GM08714 (cell line): ENCODE results near the gene PPP1R12B.
"Not testable (repeated sequence)": the region's sequence is repeated elsewhere in the genome, so short reads cannot be mapped to it uniquely, and the experiment has no call there.

Experiments used
- H3K4me3 ChIP-seq: fragments of 200-500 bp; sonication (Bioruptor generic); 2 replicates; pipeline ENCODE4 v1.5.1; 2014; ENCODE audit warnings: mild to moderate bottlenecking, low read length, inconsistent platforms
- ZNF274 ChIP-seq: IDR thresholded peaks from 2 replicates; pipeline ENCODE4 v1.6.1; 2012; ENCODE audit warnings: mild to moderate bottlenecking, low read depth, low read length

PPP1R12B gene

DNA sequence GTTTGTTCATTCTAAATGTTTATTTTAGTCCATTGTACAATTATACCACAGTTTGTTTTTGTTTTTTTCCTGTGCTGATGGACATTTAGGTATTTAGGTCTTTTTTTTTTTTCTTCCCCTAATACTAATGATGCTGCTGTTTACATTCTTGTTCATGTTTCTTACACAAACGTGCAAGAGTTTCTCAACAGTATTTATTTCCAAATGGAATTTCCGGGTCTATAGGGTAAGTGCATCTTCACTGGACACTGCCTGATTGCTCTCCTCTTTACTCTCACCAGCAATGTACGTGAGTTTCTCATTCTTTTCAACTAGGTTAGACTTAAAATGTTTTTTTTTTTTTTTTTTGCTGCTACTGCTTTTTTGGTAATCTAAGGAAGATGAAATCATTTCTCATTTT lies 122.7 kb downstream of the PPP1R12B start:
- no peak overlapping the region for H3K4me3 ChIP-seq
- no peak for TF ChIP-seq ZNF274

- not testable (repeated sequence) for H3K4me3 ChIP-seq
Observed at GRCh38 chr1:202472347-202473124, 124.0 kb downstream of the PPP1R12B start.

- H3K4me3 ChIP-seq, result not testable (repeated sequence)
Observed at GRCh38 chr1:202473266-202474045, 125.0 kb downstream of the PPP1R12B start.

- H3K4me3 ChIP-seq, result not testable (repeated sequence)
Observed at GRCh38 chr1:202479661-202480060, 131.2 kb downstream of the PPP1R12B start.

DNA sequence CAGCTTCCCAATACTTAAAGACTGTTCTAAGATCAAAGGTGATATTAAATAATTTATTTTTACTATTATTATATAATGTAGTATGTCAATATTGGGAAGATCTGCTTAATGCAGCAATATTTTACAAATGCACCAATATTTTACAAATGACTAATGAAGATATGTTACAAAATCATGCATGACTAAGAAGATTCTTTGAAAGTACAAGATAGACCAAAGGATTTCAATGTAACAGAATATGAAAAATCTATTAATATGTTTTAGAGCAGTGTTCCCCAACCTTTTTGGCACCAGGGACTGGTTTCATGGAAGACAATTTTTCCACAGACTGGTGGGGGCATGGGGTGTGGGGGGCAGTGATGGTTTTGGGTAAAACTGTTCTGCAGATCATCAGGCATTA lies 132.1 kb downstream of the PPP1R12B start:
- H3K4me3 ChIP-seq, result not testable (repeated sequence)

DNA sequence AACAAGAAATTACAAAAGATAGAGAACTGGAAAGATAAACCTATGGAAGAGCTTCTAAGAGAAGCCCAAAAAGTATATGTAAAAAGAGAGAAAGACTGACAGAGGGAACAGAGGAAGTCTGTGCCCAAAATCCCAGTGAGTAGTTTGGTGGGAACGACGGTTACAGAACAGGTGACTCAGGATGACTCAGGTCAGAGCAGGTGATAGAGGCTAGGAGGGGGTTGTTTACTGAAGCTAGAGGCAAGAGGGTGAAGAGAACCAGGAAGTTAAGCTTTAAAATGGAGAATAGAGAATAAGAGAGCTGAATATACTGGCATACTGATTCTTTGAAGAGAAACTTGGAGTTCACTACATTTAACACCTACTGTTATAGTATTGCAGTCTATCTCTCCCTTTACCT lies 134.9 kb downstream of the PPP1R12B start:
- H3K4me3 ChIP-seq, result not testable (repeated sequence)

DNA sequence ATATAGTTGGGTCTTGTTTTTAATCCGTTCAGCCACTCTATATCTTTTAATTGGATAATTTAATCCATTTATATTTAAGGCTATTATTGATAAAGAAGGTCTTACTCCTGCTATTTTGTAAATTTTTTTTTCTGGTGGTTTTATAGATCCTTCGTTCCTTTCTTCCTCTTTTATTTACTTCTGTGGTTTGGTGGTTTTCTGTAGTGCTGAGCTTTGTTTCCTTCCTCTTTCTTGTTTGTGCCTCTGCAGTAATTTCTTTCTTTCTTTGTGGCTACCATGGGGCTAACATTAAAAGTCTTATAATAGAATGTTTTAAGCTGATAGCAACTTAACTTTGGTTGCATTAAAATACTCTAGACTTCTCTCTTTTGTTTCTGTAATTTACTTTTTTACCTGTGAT lies 135.5 kb downstream of the PPP1R12B start:
- H3K4me3 ChIP-seq, result not testable (repeated sequence)

- H3K4me3 ChIP-seq, result not testable (repeated sequence)
Observed at GRCh38 chr1:202484820-202485219, 136.3 kb downstream of the PPP1R12B start.

- not testable (repeated sequence) for H3K4me3 ChIP-seq
Observed at GRCh38 chr1:202488178-202488649, 139.7 kb downstream of the PPP1R12B start.

DNA sequence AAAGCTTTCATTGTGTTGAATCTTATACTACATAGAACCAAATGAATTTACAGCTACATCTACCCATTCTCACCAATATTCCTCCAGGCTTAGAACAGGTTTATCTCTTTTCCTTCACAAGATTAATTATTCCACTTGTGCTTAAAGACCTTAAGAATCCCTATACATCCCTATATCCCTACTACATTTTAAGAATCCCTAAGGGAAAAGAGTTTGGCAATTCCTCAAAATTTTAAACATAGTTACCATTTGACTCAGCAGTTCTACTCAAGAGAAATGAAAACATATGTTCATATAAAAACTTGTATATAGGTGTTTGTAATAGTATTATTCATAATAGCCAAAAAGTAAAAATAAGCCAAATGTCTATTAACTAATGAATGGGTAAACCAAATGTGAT lies 140.6 kb downstream of the PPP1R12B start:
- not testable (repeated sequence) for H3K4me3 ChIP-seq

GRCh38 chr1:202493112-202493511 lies 144.6 kb downstream of the PPP1R12B start:
- H3K4me3 ChIP-seq, result not testable (repeated sequence)

DNA sequence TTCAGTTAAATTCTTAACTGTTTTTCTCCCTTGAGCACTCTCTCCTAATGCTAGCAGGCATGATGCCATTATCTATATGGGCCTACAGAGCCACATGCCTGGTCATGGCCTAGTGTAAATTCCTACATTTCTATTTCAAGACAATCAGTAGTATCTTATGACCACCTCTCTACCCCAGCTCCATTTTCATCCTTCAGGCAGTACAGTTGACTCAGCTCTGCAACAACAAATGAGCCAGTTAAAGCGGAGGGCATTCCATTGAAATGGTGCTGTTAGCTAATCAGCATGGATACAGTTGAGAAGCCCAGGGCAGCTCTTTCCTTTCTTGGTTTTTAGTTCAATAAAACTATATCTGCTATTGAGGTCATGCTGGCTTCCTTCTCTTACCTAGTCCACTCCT lies 150.0 kb downstream of the PPP1R12B start:
- H3K4me3 ChIP-seq, result no peak overlapping the region
- no peak for TF ChIP-seq ZNF274

- not testable (repeated sequence) for H3K4me3 ChIP-seq
Observed at GRCh38 chr1:202499997-202500396, 151.5 kb downstream of the PPP1R12B start.

- TF ChIP-seq ZNF274, result no peak
- no peak overlapping the region for H3K4me3 ChIP-seq
Observed at GRCh38 chr1:202501281-202501680, 152.8 kb downstream of the PPP1R12B start.

DNA sequence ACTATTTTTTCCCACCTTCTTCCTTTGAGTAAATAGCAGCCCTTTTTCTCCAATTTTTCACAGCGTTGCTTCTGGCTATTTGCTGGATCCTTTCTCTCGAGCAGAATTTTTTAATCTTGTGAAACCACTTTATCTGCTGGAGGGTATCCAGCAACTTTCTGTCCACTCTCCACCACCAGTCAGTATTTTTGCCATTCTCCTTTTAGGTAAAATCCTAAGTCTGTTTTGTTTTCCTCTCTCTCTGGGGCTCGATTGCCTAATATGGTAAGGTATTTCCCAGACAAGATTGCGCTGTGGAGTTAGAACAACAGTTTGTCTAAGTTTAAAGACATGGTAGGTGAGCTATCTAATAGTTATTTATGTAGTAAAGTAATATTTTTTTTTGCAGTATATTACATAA lies 156.9 kb downstream of the PPP1R12B start:
- no peak overlapping the region for H3K4me3 ChIP-seq
- no peak for TF ChIP-seq ZNF274

DNA sequence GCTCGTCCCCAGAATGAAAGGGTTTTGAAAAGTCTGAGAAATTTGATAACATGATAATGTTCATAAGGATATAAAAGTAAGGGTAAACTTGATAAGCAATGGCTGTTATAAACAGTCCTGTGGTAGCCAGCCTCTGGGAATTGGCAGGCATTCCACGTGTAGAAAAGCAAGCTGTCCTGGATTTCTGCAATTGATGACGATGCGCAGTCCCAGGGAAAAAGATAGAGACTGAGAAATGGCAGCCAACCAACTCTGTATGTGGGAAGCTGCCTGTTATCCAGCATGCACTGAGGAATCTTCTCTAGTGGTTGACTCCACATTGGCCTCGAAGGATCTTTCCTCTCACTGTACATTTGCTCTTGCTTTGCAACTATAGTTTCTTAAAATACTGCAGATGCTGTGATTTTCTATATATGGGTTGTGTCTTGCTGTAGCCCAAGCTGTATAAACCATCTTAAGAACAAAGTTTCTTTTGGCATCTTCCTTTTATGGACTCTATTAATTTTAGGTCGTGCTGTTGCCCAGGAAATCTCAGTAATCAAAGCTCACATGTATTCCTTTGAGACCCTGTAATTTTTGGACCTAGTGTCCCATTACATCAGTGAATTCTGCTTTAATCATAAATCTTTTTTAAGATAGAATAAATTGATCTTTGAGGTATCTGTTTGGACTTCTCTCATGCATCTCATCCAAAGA lies 157.5 kb downstream of the PPP1R12B start:
- not testable (repeated sequence) for H3K4me3 ChIP-seq

DNA sequence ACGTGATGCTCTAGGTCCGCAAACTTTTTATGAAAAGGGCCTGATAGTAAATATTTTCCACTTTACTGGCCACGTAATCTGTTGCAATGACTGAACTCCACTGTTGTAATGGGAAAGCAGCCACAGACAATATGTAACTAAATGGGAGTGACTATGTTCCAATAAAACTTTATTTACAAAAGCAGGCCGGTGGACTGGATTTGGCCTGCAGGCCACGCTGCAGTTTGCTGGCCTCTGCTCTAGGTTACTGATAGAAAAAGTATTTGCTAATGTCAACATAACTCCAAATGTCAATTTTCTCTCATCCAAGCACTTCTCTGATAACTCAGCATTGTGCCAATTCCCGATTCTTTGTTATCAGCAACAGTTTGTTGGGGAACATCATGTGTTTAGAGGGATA lies 160.4 kb downstream of the PPP1R12B start:
- H3K4me3 ChIP-seq, result not testable (repeated sequence)

- H3K4me3 ChIP-seq, result not testable (repeated sequence)
Observed at GRCh38 chr1:202513875-202514274, 165.4 kb downstream of the PPP1R12B start.
